HepG2 (cell line): ENCODE measurements around the gene TAAR1. TPM values are rescaled to one million over a fixed set of nuclear protein-coding genes. Genes with fewer than 3 reads are reported as not detected.

ENCODE experiments used
- ATAC-seq: fragments of 200-7000 bp; cut with Tn5 transposase; 3 replicates; pipeline ENCODE4 v1.9.1; 2020; ENCODE audit warnings: mild to moderate bottlenecking, moderate library complexity
- BruUV-seq: library from RNA; stranded (reverse); fragments of 400-500 nt; replicated peaks from 2 replicates; lab custom pipeline; 2021; lab: Mats Ljungman, UMichigan
- CTCF ChIA-PET: fragments of 300-600 bp; formaldehyde crosslinking; extraction: SDS; loops from one replicate; lab custom pipeline; 2021; ENCODE audit warnings: low total read pairs, inconsistent platforms, low intra/inter-chr PET ratio; lab: Yijun Ruan, JAX
- POLR2A ChIA-PET: fragments of 350-600 bp; sonication (Branson Sonifier 250); formaldehyde crosslinking; loops from one replicate; lab custom pipeline; 2020; ENCODE audit warnings: antibody characterized with exemption, inconsistent platforms; lab: Yijun Ruan, JAX
- DNase-seq: peaks from one replicate; pipeline ENCODE4 v3.0.0-alpha.2; 2015; ENCODE audit warnings: low spot score
- FAIRE-seq: peaks from 3 replicates; lab custom pipeline; 2011; peaks lifted over from hg19 to GRCh38; lab: Jason Lieb, UNC
- H2AFZ ChIP-seq: one replicate; pipeline ENCODE4 v1.6.1; 2011; ENCODE audit warnings: low read length, inconsistent platforms
- H3K27ac ChIP-seq: fragments of 300-600 bp; 3 replicates; pipeline ENCODE4 v1.8.0; 2011; ENCODE audit warnings: mixed run types, mild to moderate bottlenecking, mixed read lengths, low read length, inconsistent platforms; ENCODE audit not compliant: insufficient read depth; ENCODE audit errors: extremely low read length
- H3K27me3 ChIP-seq, 2 experiments: fragments of 200-600 bp in 1 of 2; 2 replicates in 1 of 2; 3 replicates in 1 of 2; pipeline versions ENCODE4 v1.6.0 to v1.8.0; 2011; ENCODE audit warnings: low read length in 2 of 2, mild to moderate bottlenecking in 2 of 2, moderate library complexity in 2 of 2, inconsistent platforms in 1 of 2; ENCODE audit not compliant: insufficient read depth in 2 of 2, control insufficient read depth in 1 of 2
- H3K36me3 ChIP-seq, 2 experiments: fragments of 200-600 bp in 1 of 2; replicated peaks in 1 of 2; 2 replicates in 1 of 2; 3 replicates in 1 of 2; pipeline versions ENCODE4 v1.5.1 to v1.8.0; 2011; ENCODE audit warnings: low read length in 2 of 2, inconsistent platforms in 1 of 2; ENCODE audit not compliant: insufficient read depth in 2 of 2, control insufficient read depth in 1 of 2
- H3K4me1 ChIP-seq: 2 replicates; pipeline ENCODE4 v1.5.1; 2012; ENCODE audit warnings: low read length, inconsistent platforms; ENCODE audit not compliant: insufficient read depth
- H3K4me2 ChIP-seq: 2 replicates; pipeline ENCODE4 v1.6.0; 2011; ENCODE audit warnings: low read depth, low read length, inconsistent platforms
- H3K4me3 ChIP-seq, 3 experiments: fragments of 200-600 bp in 1 of 3; sonication (generic), shearing (Covaris generic) in 1 of 3; replicated peaks in 1 of 3; 2 replicates each; pipeline ENCODE4 v1.5.1; 2011 to 2016; ENCODE audit warnings: low read length in 3 of 3, inconsistent platforms in 2 of 3, low read depth in 2 of 3, mild to moderate bottlenecking in 2 of 3, control low read depth in 1 of 3, mixed read lengths in 1 of 3; ENCODE audit not compliant: insufficient read depth in 1 of 3
- H3K79me2 ChIP-seq: one replicate; pipeline ENCODE4 v1.6.1; 2011; ENCODE audit warnings: low read length, inconsistent platforms; ENCODE audit not compliant: insufficient read depth
- H3K9ac ChIP-seq: 2 replicates; pipeline ENCODE4 v1.6.0; 2011; ENCODE audit warnings: mild to moderate bottlenecking, low read depth, low read length, inconsistent platforms; ENCODE audit not compliant: insufficient read depth
- H3K9me3 ChIP-seq: 2 replicates; pipeline ENCODE4 v1.5.1; 2012; ENCODE audit warnings: mild to moderate bottlenecking, low read length
- H4K20me1 ChIP-seq: 2 replicates; pipeline ENCODE4 v1.6.0; 2011; ENCODE audit warnings: inconsistent platforms, mild to moderate bottlenecking, low read length, moderate library complexity; ENCODE audit not compliant: insufficient read depth
- ASH2L ChIP-seq: fragments of 300-600, 200-600 bp; sonication (generic); IDR thresholded peaks from 2 replicates; pipeline ENCODE4 v1.7.0; 2017; ENCODE audit warnings: low read depth, mild to moderate bottlenecking, moderate library complexity, mixed read lengths, low read length; ENCODE audit not compliant: insufficient read length
- CREB1 ChIP-seq, 2 experiments: fragments of 450-650 bp in 1 of 2; IDR thresholded peaks; 2 replicates each; pipeline ENCODE4 v1.6.1; 2016 to 2017; ENCODE audit warnings: control low read depth in 1 of 2, mild to moderate bottlenecking in 1 of 2, missing compliant biosample characterization in 1 of 2, missing genetic modification characterization in 1 of 2
- KLF11 ChIP-seq: IDR thresholded peaks from 2 replicates; pipeline ENCODE4 v1.6.1; 2016; ENCODE audit warnings: missing compliant biosample characterization
- KLF13 ChIP-seq: sonication (generic); formaldehyde crosslinking; IDR thresholded peaks from 2 replicates; pipeline ENCODE4 v1.4.0; 2020; ENCODE audit warnings: mild to moderate bottlenecking, missing genetic modification reagents
- MED1 ChIP-seq: sonication (generic); formaldehyde crosslinking; IDR thresholded peaks from 2 replicates; pipeline ENCODE4 v1.4.0; 2020; ENCODE audit warnings: missing genetic modification reagents
- TOE1 ChIP-seq: sonication (generic); formaldehyde crosslinking; IDR thresholded peaks from 2 replicates; pipeline ENCODE4 v1.4.0; 2020; ENCODE audit warnings: mild to moderate bottlenecking, missing genetic modification reagents
- ZNF12 ChIP-seq: sonication (generic); formaldehyde crosslinking; IDR thresholded peaks from 2 replicates; pipeline ENCODE4 v1.5.0; 2020; ENCODE audit warnings: missing genetic modification reagents
- ZNF501 ChIP-seq: sonication (generic); formaldehyde crosslinking; IDR thresholded peaks from 2 replicates; pipeline ENCODE4 v1.5.1; 2020; ENCODE audit warnings: mild to moderate bottlenecking, moderate library complexity, missing genetic modification reagents
- ZNF660 ChIP-seq: sonication (generic); formaldehyde crosslinking; IDR thresholded peaks from 2 replicates; pipeline ENCODE4 v1.5.1; 2020; ENCODE audit warnings: mild to moderate bottlenecking, low read depth, missing genetic modification reagents, borderline replicate concordance
- WGBS: methylation state at CpG from one replicate; pipeline ENCODE4 v1.1.6; 2017; ENCODE audit warnings: low lambda C conversion rate; 5-methylcytosine and 5-hydroxymethylcytosine counted together
- in situ Hi-C: cut with HindIII; loops from 2 replicates; pipeline ENCODE4 v1.10.0; 2017; ENCODE audit warnings: low pct_unique_long_range_greater_than_20kb; ENCODE audit not compliant: extremely low pct_ligation_motif_present
- intact Hi-C: fragments of 100-400 bp; cut with micrococcal nuclease; formaldehyde crosslinking; loops from one replicate; pipeline ENCODE4 v1.10.0; 2022; ENCODE audit not compliant: unreplicated experiment
- polyA plus RNA-seq, 8 experiments: library from polyadenylated mRNA; depleted of rRNA in 3 of 8; stranded (reverse) in 7 of 8; unstranded in 1 of 8; fragments of >200 nt; fragmentation: Illumina TruSeq in 4 of 8; extraction: Trizol in 4 of 8; gene quantifications; 2 replicates each; pipeline versions ENCODE4 v1.2.1 to v1.2.3, GENCODE V29; 2011 to 2016; ENCODE audit warnings: low read depth in 4 of 8, missing spikeins in 1 of 8, mixed read lengths in 1 of 8; ENCODE audit not compliant: insufficient read depth in 1 of 8
- total RNA-seq, 5 experiments: library from RNA; depleted of rRNA; stranded (reverse); fragments of >200 nt; fragmentation: Illumina TruSeq; extraction: Trizol; gene quantifications; 2 replicates each; pipeline ENCODE4 v1.2.3, GENCODE V29; 2016; ENCODE audit warnings: low read depth in 1 of 5
- TF ChIP-seq, protein P1 (sequence below): sonication (generic); formaldehyde crosslinking; conservative IDR thresholded peaks from 2 replicates; pipeline ENCODE4 v1.8.0; 2022; ENCODE audit warnings: mild to moderate bottlenecking, moderate library complexity, missing genetic modification reagents

The TAAR1 gene
- total and polyA plus RNA-seq, 2 of the 13 experiments (the other 11 are each of a cell fraction or from before 2014, with no cell fraction given): not detected

DNA sequence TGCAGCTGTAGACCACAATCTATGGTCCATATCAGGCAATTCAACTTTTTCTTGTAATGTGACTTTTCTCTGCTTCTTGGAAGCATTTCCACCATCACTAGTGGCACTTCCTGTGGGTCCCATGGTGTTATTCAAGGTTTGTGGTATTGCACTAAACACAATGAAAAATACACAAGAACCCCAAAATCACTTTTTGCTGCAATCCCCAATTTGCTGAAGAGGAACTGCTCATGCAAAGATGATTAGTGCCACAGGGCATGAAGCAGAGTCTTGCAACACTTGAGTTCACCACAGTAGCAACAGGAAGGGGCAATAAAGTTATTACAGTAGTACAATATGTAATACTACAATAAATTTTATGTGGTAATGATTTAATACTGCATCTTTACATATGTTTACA is 16.8 kb upstream of the TAAR1 start (continued):
- TF ChIP-seq, protein P1, sequence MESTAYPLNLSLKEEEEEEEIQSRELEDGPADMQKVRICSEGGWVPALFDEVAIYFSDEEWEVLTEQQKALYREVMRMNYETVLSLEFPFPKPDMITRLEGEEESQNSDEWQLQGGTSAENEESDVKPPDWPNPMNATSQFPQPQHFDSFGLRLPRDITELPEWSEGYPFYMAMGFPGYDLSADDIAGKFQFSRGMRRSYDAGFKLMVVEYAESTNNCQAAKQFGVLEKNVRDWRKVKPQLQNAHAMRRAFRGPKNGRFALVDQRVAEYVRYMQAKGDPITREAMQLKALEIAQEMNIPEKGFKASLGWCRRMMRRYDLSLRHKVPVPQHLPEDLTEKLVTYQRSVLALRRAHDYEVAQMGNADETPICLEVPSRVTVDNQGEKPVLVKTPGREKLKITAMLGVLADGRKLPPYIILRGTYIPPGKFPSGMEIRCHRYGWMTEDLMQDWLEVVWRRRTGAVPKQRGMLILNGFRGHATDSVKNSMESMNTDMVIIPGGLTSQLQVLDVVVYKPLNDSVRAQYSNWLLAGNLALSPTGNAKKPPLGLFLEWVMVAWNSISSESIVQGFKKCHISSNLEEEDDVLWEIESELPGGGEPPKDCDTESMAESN (CRISPR knock-in tag): no peak
- no peak for TF ChIP-seq KLF11 (CRISPR knock-in tag)
- no peak for TF ChIP-seq MED1
- TF ChIP-seq ZNF660: no peak
- no peak for TF ChIP-seq ASH2L
- no peak for TF ChIP-seq ZNF12 (CRISPR knock-in tag)
- no peak for TF ChIP-seq ZNF501 (CRISPR knock-in tag)
- TF ChIP-seq TOE1: no peak

DNA sequence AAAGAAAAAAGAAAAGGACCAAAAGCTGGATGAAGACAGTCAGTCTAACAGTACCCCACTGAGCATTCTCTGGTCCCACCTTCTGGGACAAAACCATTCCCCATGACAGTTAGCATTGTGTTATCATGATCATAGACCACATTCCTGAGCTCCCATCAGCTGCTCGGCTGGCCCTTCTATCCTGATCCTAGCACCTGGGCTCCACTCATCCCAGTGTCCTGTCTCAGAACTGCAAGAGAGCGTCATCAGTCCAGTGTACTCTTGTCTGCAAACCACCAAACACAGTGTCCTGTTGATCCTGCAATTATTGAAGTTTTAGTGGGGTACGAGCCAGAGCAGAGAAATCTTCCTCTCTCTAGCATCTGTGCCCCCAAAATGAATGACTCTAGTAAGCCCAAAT is 16.0 kb upstream of the TAAR1 start:
- no TSS peak for BruUV-seq
- Histone ChIP-seq H3K4me3 (no peak overlapping the region), H4K20me1 (no peaks in the 10 kb centered on the region), H2AFZ (no peak overlapping the region), H3K4me1 (peaks cover 24% of the 10 kb centered on the region), H3K9me3 (no peaks in the 10 kb centered on the region), H3K79me2 (no peaks in the 10 kb centered on the region), H3K4me2 (no peak overlapping the region), H3K27ac (no peak overlapping the region), H3K9ac (no peak overlapping the region), H3K36me3 (no peaks in the 10 kb centered on the region), H3K27me3 (no peaks in the 10 kb centered on the region)
- ATAC-seq (peak; percentile 96), FAIRE-seq (no peak), DNase-seq (no peak)
- 0 out of 2 replicates have a peak, but pooled peaks have one; percentile 2 for TF ChIP-seq CREB1 (IDR thresholded peaks at IDR 0.05)
- no peak for TF ChIP-seq CREB1 (CRISPR knock-in tag; IDR thresholded peaks at IDR 0.05)
- no peak for TF ChIP-seq KLF13
- intact Hi-C loops (no loop called here), in situ Hi-C loops (no loop called here)
- CTCF ChIA-PET: no interaction called here
- POLR2A ChIA-PET: no interaction called here
- WGBS: 19% methylated on average over 3 of the region's 3 CpGs
